ENCODE results near the gene CST7. TPM values are rescaled to one million over a fixed set of nuclear protein-coding genes. Genes with fewer than 3 reads are reported as not detected.

The CST7 gene
- polyA plus RNA-seq, 1 donor from 2014 or later, result not detected

- no peaks in the 10 kb centered on the region for H3K27me3 ChIP-seq (ENCODE audit: insufficient read depth, low read depth, low read length)
- H3K27ac ChIP-seq (ENCODE audit: low read length), result no peak overlapping the region
- H3K9me3 ChIP-seq (ENCODE audit: low read length), result no peaks in the 10 kb centered on the region
- TF ChIP-seq SMC3 (conservative IDR thresholded peaks at IDR 0.05; ENCODE audit: poor library complexity) (no peak), CTCF (IDR thresholded peaks at IDR 0.05; ENCODE audit: poor library complexity, severe bottlenecking) (no peak), REST (IDR thresholded peaks at IDR 0.05; ENCODE audit: borderline replicate concordance) (no peak), EZH2 (IDR thresholded peaks at IDR 0.05; ENCODE audit: borderline replicate concordance, insufficient read depth, low read length, poor library complexity, severe bottlenecking) (no peak), MXI1 (conservative IDR thresholded peaks at IDR 0.05; ENCODE audit: poor library complexity, severe bottlenecking) (no peak), RAD21 (conservative IDR thresholded peaks at IDR 0.05) (no peak), EP300 (conservative IDR thresholded peaks at IDR 0.05; ENCODE audit: poor library complexity, severe bottlenecking) (no peak), TAF1 (IDR thresholded peaks at IDR 0.05; ENCODE audit: low read depth) (no peak), POLR2AphosphoS5 (IDR thresholded peaks at IDR 0.05) (no peak)
- no peak overlapping the region for H2AFZ ChIP-seq (ENCODE audit: low read depth, low read length)
- H4K20me1 ChIP-seq (ENCODE audit: insufficient read depth), result no peaks in the 10 kb centered on the region
- H3K4me2 ChIP-seq (ENCODE audit: low read length), result no peak overlapping the region
- no peaks in the 10 kb centered on the region for H3K79me2 ChIP-seq (replicated peaks; ENCODE audit: insufficient read depth, low read length)
- no peaks in the 10 kb centered on the region for H3K9me2 ChIP-seq (ENCODE audit: insufficient read depth, low read length)
- H3K36me3 ChIP-seq (ENCODE audit: insufficient read depth, low read length), result no peaks in the 10 kb centered on the region
- H3K9ac ChIP-seq (ENCODE audit: low read length), result no peak overlapping the region
- H3K4me3 ChIP-seq (ENCODE audit: low read length), result no peak overlapping the region
- H3F3A ChIP-seq (ENCODE audit: insufficient read depth, low read length, poor library complexity, severe bottlenecking), result no peaks in the 10 kb centered on the region
Observed at GRCh38 chr20:24916412-24916811, 32.7 kb upstream of the CST7 start.

GRCh38 chr20:24917056-24917455 lies 32.0 kb upstream of the CST7 start:
- Histone ChIP-seq H3K36me3 (ENCODE audit: insufficient read depth, low read length) (no peaks in the 10 kb centered on the region), H3K9me2 (ENCODE audit: insufficient read depth, low read length) (no peaks in the 10 kb centered on the region), H3K4me3 (ENCODE audit: low read length) (no peak overlapping the region), H2AFZ (ENCODE audit: low read depth, low read length) (no peak overlapping the region), H3K9me3 (ENCODE audit: low read length) (no peaks in the 10 kb centered on the region), H3K27ac (ENCODE audit: low read length) (no peak overlapping the region), H3K9ac (ENCODE audit: low read length) (no peak overlapping the region), H4K20me1 (ENCODE audit: insufficient read depth) (no peaks in the 10 kb centered on the region), H3K27me3 (ENCODE audit: insufficient read depth, low read depth, low read length) (no peaks in the 10 kb centered on the region), H3K4me2 (ENCODE audit: low read length) (no peak overlapping the region), H3F3A (ENCODE audit: insufficient read depth, low read length, poor library complexity, severe bottlenecking) (no peaks in the 10 kb centered on the region), H3K79me2 (replicated peaks; ENCODE audit: insufficient read depth, low read length) (no peaks in the 10 kb centered on the region)
- no peak for TF ChIP-seq TAF1 (IDR thresholded peaks at IDR 0.05; ENCODE audit: low read depth)
- no peak for TF ChIP-seq SMC3 (conservative IDR thresholded peaks at IDR 0.05; ENCODE audit: poor library complexity)
- no peak for TF ChIP-seq REST (IDR thresholded peaks at IDR 0.05; ENCODE audit: borderline replicate concordance)
- TF ChIP-seq RAD21 (conservative IDR thresholded peaks at IDR 0.05), result no peak
- TF ChIP-seq EZH2 (IDR thresholded peaks at IDR 0.05; ENCODE audit: borderline replicate concordance, insufficient read depth, low read length, poor library complexity, severe bottlenecking), result no peak
- TF ChIP-seq MXI1 (conservative IDR thresholded peaks at IDR 0.05; ENCODE audit: poor library complexity, severe bottlenecking), result no peak
